Ecto neural progenitor cell (in vitro differentiated cells): ENCODE results near the gene ANKRD6.
"Not testable (repeated sequence)": the region's sequence is repeated elsewhere in the genome, so short reads cannot be mapped to it uniquely, and the experiment has no call there.

Experiments used
- DNase-seq: peaks from one replicate; pipeline ENCODE4 v3.0.0-alpha.2; 2018; ENCODE audit warnings: low spot score

ANKRD6 gene

DNA sequence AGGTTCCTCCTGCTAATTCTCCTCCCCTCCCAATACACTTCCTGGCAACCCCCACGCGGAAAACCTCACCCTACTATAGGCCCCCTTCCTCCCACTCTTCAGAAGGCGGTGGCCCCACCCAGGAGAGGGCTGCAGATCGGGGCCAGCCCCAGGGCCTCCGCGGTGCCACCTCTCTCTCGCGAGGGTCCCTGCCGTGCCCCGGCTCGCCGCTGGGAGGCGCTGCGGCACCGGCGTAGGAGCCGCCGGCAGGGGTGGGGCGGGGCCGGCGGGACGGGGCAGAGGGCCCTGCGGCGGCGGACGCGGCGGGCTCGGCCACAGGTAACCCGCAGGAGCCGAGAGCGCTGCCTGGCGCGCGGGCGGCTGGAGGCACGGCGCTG is at the start of gene ANKRD6:
Gene ANKRD6, plus strand, starts transcription at position 278 of the 377 bp plus-strand sequence. CDS start 133,825 bp downstream, outside the sequence.
- peak; percentile 88 for DNase-seq

DNA sequence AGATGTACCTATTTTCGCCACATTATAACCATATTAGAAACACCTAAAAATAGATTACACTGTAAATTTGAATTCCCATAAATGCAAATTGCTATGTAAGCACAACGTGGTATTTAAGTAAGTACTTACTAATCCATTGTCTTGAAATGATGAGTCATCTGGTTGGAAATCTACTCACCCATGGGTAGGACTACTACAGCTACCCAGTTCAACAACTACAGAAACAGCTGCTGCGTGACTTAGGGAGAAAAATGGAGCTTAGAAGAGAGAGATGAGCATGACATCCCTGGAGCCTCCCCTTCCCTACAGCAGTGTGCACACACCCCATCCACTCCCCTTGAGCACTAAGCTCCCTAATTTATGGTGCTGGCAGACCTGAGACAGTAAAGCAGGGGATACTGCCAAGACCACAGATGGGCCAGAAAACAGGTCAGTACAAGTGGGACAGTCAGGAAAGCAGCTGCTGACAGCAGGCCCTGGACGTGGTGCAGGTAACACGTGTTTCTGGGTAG is 47.7 kb upstream of the ANKRD6 start:
- DNase-seq: no peak

DNA sequence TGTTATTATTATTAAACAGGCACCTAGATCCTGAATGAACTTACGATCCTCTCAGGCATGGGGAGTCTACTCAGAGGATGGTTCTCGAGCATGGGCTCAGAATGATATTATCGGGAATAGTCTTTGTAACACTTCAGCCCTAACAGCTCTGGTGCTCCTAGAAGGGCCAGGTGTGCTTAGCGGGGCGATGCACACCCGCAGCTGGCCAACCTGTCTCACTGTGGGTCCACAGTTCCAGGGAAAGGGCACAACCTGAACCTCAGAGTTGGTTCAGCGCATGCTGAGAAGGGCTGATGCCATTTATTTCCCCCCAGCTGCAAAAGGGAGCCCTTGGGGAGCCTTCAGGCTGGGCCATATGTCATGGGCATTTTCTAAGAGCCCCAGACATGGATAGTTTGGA is 47.1 kb upstream of the ANKRD6 start:
- no peak for DNase-seq

DNA sequence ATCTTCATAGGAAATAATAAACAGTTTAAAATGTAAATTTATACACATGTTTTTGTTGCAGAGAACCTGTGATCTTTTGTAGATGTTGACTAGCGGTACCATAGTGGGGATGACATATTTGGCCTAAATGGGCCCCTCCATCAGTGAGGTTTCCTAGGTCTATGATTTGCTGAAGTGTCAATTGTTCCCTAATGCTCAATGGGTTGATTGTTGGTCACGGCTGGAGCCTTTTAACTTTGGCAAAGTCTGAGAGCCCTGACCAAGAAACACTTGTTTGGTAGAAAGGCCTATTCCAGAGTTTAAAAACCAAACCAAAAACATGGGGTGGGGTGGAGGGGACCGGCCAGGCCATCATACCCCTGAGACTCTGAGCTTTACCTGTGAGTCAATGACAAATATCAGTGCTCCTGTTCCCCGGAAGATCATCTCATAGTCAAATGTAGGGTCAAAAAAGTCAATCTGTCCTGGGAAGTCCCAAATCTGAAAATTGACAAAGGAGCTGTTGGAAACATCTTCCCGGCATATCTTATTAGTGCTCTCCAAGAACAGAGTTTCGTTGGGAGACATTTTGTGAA is 45.9 kb upstream of the ANKRD6 start:
- DNase-seq: no peak

DNA sequence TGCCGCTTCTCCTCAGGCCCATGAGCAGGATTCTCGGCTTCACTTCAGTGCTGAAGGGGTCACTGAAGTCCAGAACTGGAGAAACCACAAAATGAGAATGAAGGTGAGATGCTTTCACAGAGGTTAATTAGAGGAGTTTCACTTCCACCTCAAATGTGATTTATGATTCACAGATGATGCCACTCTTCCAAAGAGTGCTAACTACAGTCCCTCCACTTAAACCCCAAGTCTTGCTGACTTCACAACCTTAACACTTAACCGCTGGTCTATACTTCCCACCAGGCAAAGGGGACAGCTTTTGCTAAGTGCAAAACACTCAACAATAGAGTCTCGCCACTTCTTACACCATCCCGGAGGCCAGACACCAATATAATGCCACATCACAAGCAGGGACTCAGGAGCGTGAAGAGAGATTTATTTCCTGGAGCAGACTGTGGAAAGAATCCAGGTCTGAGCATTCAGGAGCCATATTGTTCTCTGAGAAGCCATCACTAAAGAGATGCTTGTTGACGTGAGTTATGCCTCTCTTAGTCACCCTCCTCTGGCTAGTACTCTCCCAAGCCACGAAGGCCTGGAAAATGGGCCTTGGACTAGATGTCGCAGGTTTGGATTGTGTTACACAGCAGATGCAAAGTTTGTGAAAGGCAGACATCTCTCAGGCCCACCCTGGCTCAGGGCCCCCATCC is 45.3 kb upstream of the ANKRD6 start:
- DNase-seq: no peak

DNA sequence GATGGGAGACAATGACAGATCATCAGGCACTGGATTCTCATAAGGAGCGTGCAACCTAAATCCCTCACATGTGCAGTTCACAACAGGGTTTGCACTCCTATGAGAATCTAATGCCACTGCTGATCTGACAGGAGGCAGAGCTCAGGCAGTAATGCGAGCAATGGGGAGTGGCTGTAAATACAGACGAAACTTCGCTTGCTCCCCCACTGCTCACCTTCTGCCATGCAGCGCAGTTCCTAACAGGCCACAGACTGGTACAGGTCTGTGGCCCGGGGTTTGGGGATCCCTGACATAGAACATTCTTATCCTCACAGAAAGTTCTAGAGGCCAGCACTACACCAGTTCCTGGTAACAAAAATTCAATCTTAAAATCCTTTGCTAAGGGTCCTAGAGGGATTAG is 44.1 kb upstream of the ANKRD6 start:
- no peak for DNase-seq

DNA sequence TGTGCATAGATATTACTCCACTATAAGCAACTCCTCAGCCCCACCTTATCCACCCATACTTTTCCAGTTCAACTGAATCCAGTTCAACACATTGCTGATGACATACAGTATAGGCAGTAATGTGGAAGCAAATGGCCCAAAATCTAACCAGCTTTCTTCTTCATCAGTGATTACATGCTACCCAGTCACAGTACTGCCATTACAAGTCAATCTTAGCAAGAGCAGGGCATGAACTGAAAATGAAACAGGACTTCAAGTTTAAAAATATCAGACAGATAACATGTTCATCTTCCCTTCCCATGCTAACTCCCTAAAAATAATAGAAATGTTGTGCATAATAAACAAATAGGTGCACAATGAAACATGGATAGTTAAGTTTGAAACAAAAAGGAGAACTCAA is 40.1 kb upstream of the ANKRD6 start:
- no peak for DNase-seq

DNA sequence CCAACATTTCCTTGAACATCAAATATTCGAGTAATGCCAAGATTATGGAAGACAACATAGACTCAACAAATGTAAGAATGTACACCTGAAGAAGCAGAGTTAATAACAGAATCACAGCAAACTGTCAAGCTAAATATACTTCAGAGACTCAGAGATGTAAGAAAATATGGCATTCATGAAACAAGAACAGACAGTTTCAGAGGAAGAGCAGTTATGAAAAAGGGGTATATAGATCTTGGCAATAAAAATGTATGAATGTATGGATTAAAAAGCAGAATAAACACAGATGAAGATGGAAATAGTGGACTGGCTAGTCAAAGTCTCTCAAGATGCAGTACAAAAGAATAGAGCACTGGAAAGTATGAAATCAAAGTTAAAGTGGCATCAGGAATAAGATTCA is 39.3 kb upstream of the ANKRD6 start:
- DNase-seq: no peak

DNA sequence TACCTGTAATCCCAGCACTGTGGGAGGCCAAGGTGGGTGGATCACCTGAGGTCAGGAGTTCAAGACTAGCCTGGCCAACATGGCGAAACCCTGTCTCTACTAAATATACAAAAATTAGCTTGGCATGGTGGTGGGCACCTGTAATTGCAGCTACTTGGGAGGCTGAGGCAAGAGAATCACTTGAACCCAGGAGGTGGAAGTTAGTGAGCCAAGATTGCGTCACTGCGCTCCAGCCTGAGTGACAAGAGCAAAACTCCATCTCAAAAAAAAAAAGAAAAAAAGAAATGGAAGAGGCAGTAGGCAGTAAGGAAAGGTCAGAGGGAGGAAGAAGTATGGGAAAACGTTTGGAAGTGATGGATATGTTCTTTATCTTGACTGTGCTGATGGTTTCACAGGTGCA is 35.1 kb upstream of the ANKRD6 start:
- not testable (repeated sequence) for DNase-seq

DNA sequence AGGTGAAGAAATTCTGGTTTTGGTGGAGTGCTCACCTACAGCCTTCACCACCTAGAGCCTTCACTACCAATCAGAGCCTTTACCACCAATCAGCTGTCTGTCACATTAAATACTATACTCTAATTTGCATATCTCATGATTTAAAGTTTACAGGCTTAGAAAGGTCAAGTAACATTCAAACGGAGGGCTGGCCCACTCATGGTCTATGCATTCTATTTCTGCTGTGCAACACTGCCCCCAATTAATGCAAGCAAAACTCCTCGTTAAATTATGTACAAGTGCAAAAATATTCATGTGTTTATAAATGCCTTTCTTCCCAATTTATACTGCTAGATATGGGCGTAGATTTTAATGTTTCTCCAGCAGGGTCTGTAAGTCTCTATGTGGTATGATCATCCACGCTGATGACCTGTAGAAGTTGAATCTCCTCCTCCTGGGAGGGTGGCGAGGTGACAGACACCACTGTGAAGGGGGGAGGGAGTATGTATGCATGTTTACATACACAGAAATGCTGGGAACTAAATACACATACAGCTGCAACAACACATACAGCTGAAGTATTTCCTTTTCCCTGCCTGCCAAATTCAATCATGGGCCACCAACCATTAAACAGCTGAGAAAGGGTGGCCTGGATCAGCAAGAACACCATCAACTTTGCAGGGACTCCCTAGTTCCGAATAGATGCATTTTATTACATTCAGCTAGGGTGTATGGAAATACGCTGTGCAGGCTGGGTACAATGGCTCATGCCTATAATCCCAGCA is 34.0 kb upstream of the ANKRD6 start:
- no peak for DNase-seq

DNA sequence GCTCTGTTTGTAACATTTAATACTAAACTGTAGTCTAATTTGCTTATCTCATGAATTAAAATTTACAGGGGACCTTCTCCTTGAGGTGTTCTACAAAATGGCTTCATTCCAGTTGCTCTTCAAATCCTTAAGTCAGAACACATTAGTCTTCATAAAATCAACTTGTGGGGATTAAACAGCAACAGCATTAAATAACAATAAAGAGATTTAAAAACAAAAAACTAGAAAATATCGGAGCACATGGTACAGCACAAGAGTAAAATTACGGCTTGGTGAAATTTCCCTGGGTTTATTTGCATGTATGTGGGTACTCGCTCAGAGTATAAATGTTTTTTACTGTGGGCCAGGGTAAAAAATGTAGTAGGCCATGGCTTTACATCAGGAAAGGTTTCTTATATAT is 32.9 kb upstream of the ANKRD6 start:
- no peak for DNase-seq

DNA sequence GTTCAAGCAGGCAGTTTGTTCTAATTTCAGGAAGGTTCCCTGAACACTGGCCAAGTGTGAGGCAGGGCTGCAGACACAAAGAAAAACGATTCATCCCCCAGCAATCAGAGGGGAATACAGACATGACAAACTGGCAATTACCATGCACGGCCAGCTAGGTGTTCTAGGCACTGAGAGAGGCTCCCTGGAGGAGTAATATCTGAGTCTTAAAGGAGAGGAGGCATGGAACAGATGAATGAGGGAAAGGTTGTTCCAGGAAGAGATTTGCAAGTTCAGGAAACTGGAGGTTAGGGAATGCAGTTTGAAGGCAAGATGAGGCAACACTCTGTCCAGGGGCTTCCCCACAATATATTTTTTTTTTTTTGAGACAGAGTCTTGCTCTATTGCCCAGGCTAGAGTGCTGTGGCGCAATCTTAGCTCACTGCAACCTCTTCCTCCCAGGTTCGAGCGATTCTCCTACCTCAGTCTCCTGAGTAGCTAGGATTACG is 32.0 kb upstream of the ANKRD6 start:
- DNase-seq: no peak

DNA sequence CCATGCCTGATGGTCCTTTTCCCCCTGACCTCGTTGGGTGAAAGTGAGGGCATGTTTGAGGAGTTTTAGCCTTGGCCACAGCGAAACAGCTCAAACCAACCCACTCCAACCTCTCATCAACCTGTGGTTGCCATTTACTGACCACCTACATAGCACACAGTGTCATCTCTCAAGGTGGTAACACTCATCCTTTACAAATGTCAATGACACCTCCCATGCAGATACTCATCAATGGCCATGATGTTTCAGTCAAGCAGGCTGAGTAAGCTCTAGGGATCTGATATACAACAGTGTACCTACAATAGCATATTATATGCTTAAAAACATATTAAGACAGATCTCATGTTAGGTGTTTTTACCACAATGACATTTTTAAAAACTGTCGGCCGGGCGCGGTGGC is 30.2 kb upstream of the ANKRD6 start:
- DNase-seq: no peak

DNA sequence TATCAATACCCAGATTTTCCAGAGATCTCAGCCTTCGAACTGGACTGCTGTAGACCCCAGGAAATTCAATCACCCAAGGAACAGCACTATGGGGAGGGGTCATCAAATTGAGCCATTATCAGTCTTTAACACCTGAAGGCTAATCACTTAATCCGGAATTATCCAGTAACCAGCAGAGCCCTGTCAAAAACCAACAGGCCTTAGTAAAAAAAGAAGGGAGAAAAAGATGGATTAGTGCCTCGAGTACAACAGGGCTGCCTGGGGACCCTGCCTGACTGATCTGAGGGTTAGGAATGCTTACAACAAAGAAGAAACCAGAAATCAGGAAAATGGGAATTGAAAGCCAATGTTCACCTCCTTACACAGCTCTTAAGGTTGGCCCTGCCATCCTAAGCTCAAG is 28.4 kb upstream of the ANKRD6 start:
- no peak for DNase-seq

DNA sequence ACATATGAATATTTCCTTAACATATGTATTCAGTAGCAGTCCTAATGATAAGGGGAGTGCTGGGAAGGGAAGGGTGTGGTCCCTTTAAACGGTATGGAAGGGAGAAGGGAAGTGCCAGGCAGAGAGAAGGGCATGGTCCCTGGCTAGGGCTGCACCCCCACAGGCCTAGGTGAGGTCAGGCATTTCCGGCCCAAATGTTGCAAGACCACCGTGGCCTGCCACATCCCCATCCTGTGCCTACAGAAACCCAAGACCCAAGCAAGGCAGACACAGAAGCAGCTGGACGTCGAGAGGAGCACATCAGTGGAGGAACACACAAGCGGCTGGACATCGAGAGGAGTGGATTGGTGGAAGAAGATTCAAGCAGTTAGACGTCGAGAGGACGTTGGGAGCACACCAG is 26.8 kb upstream of the ANKRD6 start:
- DNase-seq: no peak

DNA sequence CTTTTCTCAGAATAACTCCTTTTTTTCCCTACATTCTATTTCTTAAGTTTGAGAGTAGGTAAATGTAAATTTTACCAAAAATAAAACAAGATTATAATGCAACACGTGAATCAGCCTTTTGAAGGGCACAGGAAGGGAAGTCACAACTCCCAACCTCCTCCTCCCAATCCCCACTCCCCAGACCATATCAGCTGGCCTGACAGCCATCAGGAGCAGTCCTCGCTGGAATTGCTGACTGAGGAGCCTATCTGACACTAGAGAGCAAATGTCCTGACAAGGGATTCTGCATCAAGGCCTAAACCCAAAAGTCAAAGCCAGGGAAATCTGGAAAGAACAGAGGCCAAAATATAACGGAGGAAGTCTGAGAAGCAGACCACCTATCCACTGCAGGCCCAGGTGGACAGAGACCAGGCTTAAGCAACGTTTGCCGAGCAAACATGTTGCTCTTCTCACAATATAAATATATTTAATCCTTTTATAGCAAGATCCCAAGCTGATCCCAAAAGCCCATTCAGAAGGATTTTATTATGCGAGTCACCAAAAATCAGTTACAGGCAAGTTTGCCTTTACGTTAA is 23.4 kb upstream of the ANKRD6 start:
- DNase-seq: no peak

DNA sequence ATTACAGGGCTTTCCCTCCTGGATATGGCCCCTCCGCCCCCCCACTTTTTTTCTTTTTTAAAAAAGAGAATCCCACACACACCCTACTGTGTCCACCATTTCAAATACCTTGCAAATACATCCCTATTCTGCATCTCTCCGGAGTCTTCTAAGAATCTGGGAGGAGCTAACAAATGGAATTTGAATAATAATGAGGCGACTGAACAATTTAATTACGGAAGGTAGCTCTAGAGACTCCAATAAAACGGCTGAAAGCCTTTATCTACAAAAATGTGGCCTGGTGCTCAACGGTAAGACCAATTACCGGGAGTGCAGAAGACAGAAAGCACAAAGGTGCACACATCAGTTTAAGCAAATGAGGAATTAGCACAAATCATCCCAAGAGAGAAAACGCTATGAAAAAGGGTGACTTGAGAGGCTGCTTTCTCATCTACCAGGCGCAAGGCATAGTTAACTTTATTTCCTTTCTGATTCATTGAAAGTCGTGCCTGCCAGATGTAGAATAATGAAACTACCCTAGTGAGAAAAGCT is 22.7 kb upstream of the ANKRD6 start:
- DNase-seq: no peak

DNA sequence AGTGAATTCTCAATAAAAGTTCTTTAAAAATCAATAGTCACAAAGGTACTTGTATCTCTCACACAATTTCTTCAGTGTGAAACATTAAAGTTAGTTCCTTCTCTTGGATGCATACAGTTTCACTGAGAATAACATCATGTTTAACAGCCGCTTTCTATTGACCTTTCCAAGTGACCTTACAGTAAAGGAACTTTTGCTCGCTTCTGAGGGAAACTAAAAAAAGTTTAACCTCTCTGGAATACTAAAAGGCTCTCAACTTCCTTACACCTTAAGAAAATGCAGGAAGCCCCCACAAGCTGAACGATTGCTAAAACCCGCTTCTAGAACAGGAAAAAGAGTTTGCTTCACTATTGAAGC is 22.2 kb upstream of the ANKRD6 start:
- no peak for DNase-seq

DNA sequence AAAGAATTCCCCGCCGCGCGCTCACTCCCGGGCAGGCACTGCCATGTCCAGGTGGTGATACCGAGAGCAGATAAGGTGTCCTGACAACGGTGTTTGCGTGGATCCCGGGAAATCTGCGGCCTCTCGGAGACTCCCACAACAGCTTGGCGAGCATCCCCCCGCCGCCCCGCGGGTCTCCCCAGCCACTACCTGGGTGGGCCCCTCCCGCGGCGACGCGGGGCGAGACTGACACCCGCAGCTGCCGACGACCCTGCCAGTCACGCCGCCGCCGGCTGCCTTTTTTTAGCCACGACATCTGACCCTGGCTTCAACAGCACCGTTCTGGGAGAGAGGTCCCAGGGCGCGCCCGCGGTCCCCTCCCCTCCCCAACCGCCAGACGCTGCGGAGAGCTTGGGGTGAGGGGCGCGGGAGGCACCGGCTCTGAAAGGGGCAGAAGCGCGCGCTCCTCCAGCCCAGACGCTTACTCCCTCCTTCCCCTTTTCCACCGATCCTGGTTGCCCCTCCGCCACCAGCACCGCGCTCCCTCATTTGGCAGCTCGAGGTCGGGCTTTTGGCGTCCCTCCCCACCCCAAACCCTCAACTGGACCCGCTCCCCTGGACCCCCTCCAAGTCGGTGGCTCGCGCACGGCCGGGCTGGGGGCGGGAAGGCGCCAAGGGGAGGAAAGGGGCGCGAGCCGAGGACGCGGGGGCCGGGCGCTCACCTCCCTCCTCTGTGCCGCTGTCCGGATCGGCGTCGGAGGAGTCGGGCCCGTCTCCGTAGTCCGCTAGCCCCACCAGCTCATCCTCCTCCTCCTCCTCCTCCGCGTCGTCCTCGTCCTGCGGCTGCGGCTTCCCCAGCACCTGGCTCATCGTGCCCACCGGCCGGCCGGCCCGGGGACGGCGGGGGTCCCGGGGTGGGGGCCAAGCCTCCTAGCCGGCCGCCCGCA is 21.5 kb upstream of the ANKRD6 start:
- peak; percentile 81 for DNase-seq

DNA sequence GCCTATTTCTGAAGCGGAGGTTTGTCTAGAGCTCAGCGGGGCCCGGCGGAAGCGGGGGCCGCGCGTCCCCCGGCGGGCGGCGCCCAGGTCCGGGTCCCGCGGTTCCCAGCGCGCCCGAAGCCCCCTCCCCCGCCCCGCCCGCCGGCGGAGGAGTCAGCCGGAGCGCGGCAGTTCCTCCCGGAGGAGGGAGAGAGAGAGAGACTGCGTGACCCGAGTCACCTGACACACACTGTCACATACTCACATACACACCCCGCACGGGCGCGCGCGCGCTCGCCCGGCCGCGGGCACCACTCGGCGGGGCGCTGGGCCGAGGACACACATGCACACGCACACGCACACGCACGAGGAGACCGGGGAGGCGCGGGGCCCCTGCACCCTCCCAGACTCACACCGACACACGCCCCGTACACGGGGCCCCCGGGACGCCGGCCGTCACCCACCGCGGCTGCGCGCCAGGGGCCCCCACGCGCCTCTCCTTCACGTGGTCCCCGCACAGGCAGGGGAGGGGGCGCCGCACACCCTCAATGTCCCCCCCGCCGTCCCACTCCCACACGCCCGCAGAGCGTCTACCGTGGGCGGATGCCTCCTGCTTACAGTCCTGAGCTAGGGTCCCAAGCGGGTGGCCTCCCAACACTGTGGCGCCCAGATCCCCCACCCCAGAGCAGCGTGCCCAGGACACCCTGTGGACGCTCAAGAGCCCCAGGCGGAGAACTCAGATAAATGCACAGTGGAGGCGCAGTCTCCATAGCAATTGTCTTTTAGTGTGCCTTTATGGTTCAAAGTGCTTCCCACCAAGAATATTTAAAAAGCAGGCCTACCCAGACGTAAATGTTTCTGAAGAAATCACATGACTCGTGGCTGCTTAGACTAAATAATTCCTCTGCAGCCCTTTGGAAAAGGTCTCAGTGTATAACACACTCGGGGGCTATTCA is 20.6 kb upstream of the ANKRD6 start, which contains the start of gene RRAGD:
Gene RRAGD, minus strand, starts transcription at position 203 of the 935 bp plus-strand sequence. CDS start 280 bp downstream, outside the sequence.
- peak; percentile 76 for DNase-seq
